NCI-H524 (cell line): ENCODE measurements around the gene CACNA1E.
"Not testable (repeated sequence)": the region's sequence is repeated elsewhere in the genome, so short reads cannot be mapped to it uniquely, and the experiment has no call there.

ENCODE experiments used
- DNase-seq, 2 experiments: peaks; one replicate each; lab custom pipeline; 2025; lab: John Stamatoyannopoulos, UW

Gene CACNA1E

DNA sequence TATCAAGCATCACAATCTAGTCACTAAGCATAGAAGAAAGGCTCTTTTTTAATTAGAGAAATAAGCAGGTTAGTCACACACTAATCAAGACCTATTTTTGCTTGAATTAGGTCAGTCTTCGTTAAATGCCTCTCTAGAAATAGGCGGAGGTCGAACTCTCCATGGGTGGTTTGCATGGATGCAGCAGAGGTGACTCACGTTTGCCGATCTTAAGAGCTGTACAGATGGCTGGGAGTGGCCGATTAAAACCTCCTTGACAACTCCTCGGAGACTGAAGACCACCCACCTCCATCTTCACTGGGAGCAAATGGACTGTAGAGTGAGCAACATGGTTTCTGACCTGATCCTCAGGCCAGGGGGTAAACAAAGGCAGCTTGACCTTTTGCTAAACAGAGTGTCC, 328.9 kb downstream of the CACNA1E start:
- peak; percentile 23 to 69 for DNase-seq

DNA sequence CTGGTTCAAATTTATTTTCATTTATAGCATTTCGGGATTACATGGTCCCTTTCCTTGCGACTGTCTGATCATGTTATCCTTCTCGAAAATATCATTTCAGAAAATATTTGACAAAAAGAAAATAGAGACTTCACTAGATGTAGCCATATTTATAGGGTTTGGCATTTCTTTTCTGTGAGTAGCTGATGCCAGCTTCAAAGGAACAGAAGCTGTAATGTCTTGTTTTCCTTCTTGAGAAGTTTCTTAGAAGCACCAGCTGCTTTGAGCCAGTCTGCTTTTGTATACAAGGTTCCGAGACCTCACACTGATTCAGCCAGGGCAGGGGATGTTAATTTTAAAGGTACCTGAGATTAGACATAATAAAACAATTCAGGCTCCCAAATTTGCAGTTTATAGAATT, 329.9 kb downstream of the CACNA1E start:
- no peak for DNase-seq

DNA sequence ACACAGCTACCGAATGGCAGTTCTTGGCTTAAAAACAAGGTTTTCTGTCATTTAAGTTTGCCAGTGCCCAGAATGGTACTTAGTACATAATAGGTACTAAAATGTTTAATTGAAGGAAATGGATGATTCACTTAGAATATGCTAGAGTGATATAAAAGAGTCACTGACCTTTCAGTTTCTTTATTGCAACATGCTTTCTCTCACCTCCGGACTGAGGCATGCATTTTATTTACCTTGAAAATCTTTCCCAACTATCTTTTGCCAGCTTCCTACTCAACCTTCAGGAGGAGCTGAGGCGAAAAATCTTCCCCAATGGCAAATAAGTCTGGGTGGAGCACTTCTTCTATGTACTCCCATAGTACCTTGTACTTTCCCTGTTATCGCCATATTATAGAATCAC, 333.3 kb downstream of the CACNA1E start:
- DNase-seq: no peak

DNA sequence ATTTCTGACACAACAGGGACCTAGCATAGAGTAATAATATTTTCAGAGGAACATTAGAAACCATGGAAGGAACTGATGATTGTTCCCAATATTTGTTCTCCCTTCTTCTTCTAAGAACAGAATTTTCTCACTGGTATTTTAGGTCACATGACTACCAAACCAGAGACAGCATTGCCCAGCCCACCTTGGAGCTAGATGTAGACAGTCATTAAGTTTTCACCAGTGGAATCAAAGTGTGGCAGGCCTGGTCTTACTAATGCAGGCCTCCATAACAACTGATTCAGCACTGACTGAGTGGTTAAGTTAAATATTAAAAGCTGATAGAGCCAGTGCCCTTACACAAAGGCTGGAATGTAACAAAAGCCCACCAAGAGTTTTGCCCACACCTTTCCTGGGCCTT, 333.8 kb downstream of the CACNA1E start:
- DNase-seq: no peak

DNA sequence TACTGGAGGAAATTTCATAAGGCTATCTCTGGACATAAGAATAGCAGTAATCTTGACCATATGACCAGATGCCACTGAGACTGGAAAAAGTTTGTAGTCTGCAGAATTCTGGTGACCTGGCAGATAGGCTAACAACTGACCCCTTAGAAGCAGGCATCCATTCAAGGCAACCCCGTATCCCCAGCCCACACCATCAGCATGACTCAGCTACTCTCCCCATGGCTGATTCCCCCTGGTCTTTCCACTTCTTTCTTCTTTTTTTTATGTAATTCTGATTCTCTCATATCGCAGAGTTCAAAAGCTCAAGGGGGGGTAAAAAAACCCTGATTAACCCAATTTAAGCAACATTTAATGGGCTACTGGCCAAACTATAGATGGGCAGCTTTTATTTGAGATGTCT, 335.1 kb downstream of the CACNA1E start:
- no peak for DNase-seq

DNA sequence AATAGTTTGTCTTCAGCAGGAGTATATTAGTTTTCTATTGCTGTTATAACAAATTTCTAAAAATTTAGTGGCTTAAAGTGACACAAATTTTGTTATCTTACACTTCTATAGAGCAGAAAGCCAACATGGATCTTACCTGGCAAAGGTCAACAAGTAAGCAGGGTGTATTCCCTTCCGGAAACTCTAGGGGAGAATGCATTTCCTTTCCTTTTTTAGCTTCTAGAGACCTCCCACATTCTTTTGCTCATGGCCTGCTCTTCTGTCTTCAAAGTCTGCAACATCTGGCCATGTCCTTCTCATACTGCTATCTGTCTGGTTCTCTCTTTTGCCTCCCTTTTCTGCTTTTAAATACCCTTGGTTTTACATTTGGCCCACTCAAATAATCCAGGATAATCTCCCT, 335.6 kb downstream of the CACNA1E start:
- DNase-seq: no peak

DNA sequence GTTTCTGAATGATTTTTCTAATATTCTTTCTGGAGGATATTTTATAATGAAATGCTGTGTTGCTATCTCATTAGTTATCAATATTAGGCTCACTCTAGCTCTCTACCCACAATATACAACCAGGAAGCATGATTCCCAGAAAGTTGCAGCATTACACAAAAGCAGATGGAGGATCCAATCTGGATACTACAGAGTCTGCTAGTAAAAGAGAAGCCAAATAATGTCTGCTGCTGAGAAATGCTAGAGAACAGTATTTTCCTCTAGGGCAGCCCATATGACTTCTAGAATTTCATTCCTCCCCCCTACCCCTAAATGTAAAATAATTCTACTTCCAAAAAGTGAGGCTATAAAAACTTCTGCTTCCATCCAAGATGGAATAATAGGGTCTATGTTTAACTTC, 338.4 kb downstream of the CACNA1E start:
- no peak for DNase-seq

DNA sequence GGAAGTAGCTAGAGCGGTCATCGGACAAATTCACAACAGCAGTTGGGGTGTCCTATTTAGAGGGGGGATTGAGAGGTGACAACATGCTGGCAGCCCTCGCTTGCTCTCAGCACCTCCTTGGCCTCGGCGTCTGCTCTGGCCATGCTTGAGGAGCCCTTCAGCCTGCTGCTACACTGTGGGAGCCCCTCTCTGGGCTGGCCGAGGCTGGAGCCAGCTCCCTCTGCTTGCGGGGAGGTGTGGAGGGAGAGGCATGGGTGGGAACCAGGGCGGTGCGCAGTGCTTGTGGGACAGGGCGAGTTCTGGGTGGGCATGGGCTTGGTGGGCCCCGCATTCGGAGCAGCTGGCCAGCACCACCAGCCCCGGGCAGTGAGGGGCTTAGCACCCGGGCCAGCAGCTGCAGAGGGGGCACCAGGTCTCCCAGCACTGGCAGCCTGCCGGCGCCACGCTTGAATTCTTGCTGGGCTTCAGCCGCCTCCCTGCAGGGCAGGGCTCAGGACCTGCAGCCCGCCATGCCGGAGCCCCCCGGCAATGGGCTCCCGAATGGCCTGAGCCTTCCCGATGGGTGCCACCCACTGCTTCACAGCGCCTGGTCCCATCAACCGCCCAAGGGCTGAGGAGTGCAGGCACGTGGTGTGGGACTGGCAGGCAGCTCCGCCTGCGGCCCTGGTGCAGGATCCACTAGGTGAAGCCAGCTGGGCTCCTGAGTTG, 349.0 kb downstream of the CACNA1E start:
- DNase-seq: not testable (repeated sequence)

DNA sequence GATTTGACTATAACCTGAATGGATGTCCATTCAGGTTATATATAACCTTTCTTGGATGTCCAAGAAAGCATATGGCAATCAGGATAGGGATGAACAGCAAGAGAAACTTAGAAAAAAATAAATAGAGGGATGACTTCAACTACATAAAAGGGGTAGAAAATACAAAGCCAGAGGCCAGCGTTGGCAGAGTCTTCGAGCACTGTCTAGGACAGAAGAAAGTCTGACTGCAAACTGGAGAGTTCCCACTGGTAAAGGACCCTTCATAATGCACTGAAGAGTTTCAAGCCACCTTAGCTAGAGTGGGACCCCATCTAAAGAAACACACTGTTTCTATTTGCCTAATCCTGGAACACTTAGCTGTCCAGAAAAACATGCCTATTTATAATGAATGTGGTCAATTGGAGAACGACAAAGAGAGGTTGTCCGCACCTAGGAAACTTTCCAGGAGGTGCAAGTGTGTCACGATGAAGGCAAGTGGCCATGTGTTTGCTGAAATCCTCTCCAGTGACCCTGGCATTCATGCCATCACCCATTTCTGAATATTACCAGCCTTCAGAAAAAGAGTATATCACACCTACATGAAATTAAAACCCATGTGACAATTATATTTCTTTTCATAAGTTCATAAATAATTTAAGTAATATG, 362.8 kb downstream of the CACNA1E start:
- DNase-seq: no peak

DNA sequence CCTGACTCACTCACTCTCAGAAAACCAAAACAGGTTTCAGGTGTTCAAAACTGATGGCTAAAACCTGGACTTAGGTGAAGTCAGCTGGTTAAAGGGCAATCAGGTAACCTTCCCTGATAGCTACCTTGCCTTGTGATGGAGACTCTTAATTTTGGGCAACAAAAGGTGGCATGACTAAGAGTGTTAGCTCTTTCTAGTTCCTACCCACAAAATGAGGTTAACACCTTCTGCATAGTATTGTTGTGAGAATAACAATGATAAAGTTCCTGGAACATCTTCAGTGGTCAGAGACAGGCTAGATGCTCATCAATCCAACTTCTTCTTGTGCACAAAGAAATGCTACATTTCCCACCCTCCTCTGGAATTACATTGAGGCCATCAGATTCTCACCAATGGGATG, 363.4 kb downstream of the CACNA1E start:
- no peak for DNase-seq

DNA sequence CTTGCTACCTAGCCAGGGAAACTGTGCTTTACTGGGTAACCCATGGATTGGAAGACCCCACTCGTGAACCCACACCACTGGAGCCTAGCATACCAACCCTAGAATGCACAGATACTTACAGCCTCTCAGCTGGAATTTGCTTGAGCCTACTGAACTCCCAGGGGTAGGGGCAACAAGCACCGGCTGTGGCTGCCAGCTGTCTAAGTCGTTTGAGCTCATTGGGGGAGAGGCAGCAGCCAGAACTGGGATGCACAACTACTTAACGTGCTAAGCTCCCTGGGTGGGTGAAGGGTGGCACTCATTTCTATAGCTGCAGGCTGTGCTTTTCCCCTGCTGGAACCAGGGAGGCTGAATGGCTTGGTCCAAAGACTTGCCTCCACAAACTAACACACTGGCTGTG, 365.8 kb downstream of the CACNA1E start:
- peak; percentile 87 to 96 for DNase-seq

DNA sequence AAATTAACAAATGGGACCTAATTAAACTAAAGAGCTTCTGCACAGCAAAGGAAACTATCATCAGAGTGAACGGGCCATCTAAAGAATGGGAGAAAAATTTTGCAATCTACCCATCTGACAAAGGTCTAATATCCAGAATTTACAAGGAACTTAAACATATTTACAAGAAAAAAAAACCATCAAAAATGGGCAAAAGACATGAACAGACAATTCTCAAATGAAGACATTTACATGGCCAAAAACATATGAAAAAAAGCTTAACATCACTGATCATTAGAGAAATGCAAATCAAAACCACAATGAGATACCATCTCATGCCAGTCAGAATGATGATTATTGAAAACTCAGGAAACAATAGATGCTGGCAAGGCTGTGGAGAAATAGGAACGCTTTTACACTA, 370.9 kb downstream of the CACNA1E start:
- not testable (repeated sequence) for DNase-seq

DNA sequence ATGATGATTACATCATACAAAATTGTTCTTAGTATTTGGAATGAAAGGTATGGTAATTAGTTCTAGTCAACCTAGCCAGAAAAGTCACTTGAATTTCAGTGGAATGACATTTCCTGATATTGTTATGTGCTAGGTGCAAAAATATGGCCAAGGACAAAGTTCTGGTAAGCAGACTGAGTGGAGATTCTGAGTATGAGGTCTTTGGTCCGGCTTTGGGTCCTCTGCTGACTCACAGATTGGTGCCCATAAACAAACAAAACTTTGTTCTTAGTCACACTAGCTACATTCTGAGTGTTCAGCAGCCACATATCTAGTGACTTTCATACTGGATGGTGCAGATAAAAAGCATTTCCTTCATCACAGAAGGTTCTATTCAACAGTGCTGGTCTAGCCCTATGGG, 372.1 kb downstream of the CACNA1E start:
- DNase-seq: no peak
